ENCODE data around the gene SLC1A7.

The SLC1A7 gene

DNA sequence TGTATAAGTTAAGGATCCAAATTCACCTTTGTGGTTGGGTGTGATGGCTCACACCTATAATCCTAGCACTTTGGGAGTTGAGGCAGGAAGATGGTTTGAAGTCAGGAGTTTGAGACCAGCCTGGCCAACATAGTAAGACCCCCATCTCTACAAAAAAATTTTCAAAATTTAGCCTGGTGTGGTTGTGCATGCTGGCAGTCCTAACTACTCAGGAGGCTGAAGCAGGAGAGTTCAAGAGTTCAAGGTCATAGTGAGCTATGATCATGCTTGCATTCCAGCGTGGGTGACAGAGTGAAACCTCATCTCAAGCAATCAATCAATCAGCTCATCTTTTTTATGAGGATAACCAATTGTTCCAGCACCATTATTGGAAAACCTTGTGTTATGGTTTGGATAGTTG lies 16.5 kb upstream of the SLC1A7 start:
- no peak for DNase-seq

- no peak for DNase-seq
These were observed 14.3 kb upstream of the SLC1A7 start for GRCh38 chr1:53156783-53157182.

DNA sequence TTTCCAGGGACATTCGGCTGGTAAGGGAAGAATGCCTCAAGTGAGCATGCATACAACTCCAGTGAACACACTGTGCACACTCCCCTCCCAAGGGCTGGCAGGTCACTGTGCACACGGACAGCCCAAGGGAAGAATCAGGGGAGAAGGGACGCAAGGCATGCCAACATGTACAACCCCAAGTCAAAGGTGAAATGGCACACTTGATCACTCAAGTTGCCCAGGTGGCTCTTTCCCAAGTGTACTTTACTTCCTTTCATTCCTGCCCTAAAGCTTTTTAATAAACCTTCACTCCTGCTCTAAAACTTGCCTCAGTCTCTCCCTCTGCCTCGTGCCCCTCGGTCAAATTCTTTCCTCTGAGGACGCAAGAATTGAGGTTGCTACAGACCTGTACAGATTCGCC lies 13.5 kb upstream of the SLC1A7 start:
- DNase-seq = no peak

DNA sequence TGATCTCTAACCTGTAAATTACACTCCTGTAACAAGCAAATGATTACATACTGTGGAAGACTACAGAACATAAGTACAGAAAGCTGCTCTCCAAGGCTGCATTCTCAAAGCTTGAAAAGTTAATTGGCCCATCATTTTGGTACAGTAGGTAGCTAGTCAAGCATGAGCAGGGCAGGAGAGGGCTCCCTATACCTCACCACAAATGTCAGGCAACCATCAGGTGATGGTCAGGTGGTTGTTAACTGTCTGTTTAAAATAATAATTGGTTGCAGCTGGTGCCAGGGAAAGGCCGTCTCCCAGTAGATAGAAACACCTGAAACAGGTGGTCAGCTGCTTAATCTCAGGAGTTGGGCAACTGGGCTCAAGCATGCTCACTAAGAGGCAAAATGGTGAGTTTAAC lies 13.1 kb upstream of the SLC1A7 start:
- no peak for DNase-seq

- no peak for DNase-seq
These were observed 12.5 kb upstream of the SLC1A7 start for GRCh38 chr1:53154859-53155438.

GRCh38 chr1:53153752-53154151 lies 11.3 kb upstream of the SLC1A7 start:
- DNase-seq = no peak

GRCh38 chr1:53148123-53148522 lies 5.7 kb upstream of the SLC1A7 start:
- no peak for DNase-seq

- no peak for DNase-seq
These were observed 4.7 kb upstream of the SLC1A7 start for GRCh38 chr1:53147174-53147573.

GRCh38 chr1:53145942-53146708 lies 3.7 kb upstream of the SLC1A7 start:
- DNase-seq = no peak

DNA sequence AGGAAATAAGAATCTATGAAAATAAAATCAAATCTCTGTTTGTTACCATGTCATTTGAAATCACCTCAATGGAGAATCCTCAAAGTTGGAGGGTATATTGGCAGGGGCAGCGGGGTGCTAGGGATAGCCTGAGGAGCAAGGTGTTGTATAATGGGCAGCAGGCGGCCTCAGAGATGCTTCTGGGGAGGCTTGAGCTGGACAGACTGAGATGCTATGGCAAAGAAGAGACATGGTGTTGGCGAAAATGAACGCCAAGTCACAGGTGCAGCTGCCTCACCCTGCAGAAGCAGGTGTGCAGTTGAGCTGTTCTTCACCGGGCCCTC lies 3.1 kb upstream of the SLC1A7 start:
- no peak for DNase-seq

- DNase-seq = no peak
These were observed 2.7 kb upstream of the SLC1A7 start for GRCh38 chr1:53145051-53145600.

DNA sequence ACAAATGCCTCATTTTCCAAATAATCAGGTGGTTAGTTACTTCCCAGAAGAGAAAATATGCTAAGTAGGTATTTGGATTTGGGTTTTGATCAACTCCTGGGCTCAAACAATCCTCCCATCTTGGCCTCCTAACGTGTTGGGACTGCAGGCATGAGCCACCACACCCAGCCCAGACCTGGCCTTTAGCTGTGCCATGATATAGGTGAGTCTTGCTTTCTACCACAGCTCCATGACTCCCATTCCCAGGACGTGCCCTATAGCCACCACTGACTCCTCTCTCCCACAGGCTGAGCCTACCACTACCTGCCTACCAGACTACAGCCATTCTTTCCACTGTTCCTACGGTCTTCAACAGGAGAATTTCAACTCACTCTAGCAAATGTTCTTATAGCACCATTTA lies 1.8 kb upstream of the SLC1A7 start:
- DNase-seq = no peak

GRCh38 chr1:53143527-53143926 lies 1.1 kb upstream of the SLC1A7 start:
- no peak for DNase-seq

GRCh38 chr1:53141487-53142055 lies 867 bp downstream of the SLC1A7 start:
- no peak for DNase-seq

- DNase-seq = no peak
These were observed 2.0 kb downstream of the SLC1A7 start for GRCh38 chr1:53140451-53140850.

GRCh38 chr1:53139951-53140361 lies 2.5 kb downstream of the SLC1A7 start:
- DNase-seq = no peak

DNA sequence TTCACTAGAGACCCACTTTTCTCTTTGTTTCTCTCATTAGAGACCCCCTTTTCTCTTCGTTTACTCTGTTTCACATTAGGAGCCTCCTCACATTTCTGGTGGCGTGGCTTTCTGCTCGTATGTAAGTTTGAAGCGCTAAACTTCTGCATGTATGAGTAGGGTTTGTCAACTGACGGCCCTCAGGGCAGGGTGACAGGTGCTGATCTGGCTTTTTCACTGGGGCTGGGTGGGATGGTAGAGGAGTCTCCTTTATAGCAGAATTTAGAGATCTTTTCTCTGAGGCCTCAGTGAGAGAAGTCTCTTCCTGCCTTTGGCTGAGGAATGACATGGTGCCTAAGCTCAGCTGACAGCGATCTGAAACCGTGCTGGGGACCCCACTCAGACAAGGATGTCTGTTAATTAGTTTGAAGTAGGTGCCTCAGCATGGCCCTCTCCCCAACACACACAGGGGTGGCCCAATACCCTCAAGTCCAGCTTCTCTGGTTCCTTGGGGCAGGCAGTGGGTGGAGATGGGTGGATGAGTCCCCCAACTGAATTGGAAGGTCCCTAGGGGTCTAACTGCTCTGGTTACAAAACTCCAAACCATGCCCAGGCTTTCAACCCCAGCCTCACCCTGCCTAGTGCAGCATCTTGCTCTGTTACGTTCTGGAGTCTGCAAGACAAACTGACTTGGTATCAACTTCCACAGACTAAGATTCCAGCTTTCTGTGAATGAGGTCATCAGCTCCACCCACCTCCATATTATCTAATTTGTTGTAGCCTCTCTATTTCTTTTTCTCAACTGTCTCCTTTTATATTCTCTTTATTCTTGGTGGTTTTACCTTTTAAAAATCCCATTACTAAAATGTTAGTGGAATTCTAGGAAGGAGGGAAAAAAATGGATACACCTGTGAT lies 3.2 kb downstream of the SLC1A7 start:
- no peak for DNase-seq

GRCh38 chr1:53137729-53138128 lies 4.7 kb downstream of the SLC1A7 start:
- no peak for DNase-seq

DNA sequence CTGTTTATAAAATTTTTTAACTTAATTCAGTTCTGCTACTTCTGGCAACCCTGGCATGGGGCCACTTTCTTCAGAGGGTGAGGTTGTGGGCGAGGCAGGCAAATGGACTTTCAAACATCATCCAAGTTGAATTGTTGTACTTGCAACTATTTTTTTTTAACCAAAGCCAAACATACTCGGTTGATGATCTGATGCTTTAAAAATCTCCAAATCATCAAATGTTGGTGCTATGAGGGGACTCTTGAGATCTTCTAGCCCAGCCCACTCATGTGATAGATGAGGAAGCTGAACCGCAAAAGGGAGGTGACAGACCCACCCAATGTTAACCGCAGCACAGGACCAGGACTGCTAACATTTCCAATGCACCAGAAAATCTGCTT lies 6.7 kb downstream of the SLC1A7 start:
- no peak for DNase-seq

GRCh38 chr1:53134961-53135734 lies 7.3 kb downstream of the SLC1A7 start:
- DNase-seq = no peak

DNA sequence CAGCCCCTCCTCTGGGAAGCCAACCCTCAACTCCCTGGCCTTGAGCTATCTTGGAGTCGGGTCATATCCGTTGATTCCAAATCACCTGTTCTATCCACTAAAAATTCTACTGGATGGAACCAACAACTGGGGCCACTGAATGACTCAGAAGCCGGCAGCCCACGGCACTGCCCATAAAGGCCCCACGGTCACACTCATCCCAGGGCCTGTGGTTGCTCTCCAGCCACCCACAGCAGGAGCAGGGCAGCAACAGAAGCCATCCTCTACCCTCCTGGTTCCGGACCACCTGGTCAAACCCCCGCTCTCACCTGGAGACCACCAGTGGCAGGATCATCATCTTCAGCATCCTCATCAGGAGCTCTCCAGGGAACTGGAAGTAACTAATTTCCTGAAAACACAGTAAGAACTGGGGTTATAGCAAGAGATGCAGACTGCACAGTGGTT lies 8.4 kb downstream of the SLC1A7 start:
- no peak for DNase-seq

DNA sequence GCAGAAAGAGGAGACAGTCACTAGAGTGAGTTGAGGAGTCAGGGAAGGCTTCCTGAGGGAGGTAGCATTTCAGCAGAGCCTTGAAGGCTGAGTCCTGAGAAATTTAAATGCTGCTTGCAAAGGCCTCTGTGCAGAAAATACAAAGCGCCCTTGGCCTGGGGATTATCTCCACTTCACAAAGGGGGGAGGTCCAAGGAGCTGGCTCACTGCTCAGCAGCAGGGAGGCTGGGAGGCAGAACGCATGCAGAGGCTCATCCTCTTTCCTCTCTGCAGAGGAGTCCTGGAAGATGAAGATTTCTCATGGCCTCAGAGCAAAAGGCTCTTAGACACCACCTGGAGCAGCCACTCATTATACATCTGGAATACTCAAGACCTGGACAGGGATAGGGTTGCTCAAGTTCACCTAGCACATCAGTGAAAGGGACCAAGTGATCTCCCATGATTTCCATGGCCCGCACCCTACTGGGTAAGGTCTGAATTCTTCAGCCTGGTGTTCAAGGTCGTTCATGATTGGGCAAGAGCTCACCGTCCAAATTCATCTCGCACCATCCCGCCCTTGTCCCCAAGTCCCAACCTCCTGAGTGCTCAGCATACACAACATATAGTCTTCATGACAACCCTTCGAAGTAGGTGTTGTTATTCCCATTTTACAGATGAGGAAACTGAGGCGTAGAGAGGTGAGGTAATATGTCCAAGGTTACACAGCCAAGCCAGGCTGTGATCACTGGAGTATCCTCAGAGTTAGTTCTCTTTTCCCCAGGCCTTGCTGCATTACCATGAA lies 9.0 kb downstream of the SLC1A7 start:
- no peak for DNase-seq
